ENCODE data around the gene TNS1.

Gene TNS1

DNA sequence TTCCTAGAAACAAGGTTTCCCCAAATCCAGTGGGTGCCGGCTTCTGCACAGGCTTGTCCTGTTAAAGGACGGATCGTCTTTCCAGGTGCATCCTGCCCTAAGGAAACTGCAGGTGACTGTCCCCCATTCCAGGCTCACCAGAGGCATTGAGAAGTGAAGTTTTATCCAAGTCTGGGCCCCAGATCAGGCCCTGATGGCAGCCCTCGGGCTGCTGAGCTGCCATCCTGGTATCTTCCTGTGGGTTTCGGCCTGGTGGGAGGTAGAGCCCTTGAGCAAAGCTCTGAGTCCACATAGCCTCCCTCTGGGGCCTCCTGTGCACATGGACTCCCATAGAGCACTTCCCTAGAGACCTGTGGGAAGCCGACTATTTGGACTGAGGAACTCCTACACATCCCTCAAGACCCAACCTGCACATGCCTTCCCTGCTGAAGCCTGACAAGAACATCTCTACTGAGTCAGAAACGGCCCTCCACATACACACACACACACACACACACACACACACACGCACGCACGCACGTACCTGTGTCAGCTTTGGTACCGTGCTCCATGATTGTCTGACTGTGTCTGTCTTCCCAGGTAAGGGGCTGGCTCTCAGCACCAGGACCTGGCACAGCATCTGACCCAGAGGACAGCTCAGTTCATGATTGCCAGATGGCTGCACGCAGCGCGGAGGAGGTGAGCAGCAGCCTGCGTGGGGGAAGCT is 16.4 kb downstream of the TNS1 start:
- DNase-seq (ENCODE audit: low read depth, low spot score) = no peak
- no peak overlapping the region for H3K27ac ChIP-seq

DNA sequence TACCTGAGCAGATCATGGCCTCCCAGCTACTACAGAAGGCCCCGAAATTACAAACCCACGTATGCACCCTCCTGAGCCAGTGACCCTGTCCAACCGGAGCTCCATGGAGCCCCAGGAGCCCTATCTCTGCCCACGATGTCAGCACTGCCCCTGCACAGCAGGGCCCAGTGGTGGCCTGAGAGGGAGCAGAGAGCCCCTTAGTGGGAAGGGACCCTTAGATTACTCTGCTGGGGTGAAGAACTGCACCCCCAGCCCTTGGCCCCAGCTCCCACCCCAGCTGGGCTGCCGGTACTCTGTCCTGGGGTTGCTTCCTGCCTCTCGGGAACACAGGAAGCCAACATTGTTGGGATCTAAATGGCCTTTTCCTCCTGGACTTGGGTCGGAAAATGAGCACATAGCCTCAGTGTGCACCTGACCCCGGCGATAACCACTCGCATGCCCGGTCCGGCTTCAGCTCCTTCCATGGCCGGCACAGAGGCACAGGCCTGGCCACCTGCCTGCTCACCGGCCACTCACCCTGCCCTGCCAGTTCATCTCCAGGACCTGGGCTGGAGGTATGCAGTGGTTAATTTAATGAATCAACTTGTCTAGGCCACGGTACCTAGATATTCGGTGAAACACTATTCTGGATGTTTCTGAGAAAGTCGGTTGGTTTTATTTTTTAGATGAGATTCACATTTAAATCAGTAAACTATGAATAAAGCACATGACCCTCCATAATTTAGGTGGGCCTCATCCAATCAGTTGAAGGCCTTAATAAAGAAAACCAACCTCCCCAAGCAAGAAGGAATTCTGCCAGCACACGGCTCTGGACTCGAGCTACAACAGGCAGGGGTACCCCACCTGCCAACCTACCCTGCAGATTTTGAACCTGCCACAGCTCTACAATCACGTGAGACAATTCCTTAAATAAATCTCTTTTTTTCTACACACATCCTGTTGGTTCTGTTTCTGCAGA is 19.2 kb downstream of the TNS1 start:
- no peak overlapping the region for H3K27ac ChIP-seq
- DNase-seq (ENCODE audit: low read depth, low spot score) = no peak

DNA sequence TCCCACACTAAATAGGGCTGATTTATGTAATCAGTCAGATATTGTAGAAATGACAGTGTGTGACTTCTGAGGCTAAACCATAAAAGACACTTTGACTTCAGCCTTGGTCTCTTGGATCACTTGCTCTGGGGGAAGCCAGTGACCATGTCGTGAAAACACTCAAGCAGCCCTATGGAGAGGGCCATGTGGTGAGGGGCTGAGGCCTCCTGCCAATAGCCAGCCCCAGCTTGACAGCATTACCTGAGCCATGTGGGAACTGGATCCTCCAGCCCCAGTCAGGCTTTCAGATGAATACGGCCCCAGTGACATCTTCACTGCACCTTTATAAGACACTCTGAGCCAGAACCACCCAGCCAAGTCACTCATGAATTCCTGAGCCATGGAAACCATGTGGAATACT is 20.8 kb downstream of the TNS1 start:
- DNase-seq (ENCODE audit: low read depth, low spot score) = no peak
- no peak overlapping the region for H3K27ac ChIP-seq

DNA sequence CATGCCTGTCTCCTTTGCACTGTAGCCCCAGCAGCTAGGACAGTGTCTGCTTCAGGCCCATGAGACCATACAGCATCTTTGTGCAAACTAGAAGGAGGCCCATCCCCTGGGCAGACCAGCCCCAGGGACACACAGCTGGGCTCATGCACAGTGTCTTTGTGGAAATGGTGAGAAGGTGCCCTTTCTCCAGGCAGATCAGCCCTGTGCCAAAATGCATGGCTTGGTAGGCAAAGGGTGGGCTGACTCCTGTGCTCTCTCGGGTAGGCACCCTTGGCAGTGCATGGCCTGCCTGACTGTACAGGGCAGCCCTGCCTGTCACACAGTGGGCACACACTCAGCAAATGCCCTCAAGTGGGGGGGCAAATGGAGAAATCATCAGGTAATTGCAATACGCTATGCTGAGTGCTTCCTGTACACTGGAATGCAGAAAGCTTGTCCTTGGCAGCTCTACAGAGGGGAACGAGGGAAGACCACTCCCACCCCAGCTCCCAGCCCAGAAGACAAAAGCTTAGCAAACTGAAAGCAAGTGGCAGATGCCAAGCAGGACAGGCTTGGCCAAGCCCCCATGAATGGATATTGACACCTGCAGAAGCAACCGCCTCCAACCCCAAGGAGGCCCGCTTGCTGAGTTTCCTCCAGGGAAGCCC is 21.6 kb downstream of the TNS1 start:
- no peak overlapping the region for H3K27ac ChIP-seq
- no peak for DNase-seq (ENCODE audit: low read depth, low spot score)

DNA sequence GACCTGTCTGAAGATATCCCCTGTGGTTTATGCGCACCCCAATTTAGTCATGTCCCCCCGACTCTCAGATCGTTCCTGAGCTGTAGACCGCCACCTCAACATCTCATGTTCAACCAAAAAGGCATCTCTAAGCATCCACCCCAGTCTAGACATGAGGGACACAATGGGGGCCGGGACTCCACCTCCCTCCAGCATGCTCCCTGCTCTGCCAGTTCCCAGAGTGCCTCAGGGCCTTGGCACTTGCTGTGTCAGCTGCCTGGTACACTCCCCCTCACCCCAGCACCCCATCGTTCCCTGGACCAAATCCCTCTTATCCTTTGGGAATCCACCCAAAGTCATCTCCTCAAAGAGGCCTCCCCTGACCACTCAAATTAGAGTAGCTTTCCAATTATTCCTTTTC is 22.2 kb downstream of the TNS1 start:
- no peak overlapping the region for H3K27ac ChIP-seq
- no peak for DNase-seq (ENCODE audit: low read depth, low spot score)

DNA sequence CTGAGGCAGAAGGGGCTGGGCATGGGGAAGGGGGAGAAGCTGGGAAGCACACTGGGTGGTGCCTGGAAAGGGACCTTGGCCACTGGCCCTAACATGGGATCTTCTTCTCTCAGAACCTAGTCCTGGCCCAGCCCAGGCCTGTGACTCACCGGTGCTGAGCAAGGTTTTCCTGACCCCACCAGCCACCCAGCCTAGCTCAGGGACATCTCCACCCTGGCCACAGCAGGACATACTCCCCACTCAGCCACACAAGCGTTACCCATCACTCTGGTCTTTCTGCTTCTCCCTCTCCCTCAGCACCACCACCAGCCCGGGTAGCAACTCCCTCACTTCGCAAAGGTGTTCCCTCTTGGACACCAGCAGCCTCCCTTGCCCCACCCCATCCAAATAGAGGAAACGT is 22.8 kb downstream of the TNS1 start:
- no peak overlapping the region for H3K27ac ChIP-seq
- DNase-seq (ENCODE audit: low read depth, low spot score) = no peak

DNA sequence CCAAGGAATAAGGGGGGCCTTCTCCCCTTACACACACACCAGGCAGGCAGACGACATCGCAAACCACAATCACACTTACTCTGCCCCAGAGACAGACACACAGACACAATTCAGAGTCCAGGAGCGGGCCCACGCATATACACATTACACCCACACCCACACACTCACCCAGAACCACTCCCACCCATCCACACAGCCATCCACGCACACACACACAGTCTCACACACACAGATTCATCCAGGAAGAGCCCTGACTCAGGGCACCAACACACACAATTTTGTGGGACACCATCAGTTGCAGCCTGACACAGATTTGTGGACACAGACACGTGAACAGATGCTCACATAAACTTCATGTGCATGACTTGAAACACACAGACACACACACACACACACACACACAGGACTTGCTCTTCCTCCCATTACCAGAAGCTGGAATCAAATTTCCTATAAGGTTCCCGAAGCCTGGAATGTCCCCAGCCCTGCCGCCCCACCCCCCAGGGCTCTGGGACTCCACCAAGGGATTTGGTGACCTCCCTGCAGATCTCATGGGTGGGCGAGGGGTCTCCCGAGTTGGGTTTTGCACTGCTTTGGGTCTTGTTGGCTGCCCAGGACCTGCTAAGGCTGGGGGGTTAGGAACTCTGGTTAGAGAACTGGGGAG is 23.5 kb downstream of the TNS1 start:
- no peak for DNase-seq (ENCODE audit: low read depth, low spot score)
- no peak overlapping the region for H3K27ac ChIP-seq

DNA sequence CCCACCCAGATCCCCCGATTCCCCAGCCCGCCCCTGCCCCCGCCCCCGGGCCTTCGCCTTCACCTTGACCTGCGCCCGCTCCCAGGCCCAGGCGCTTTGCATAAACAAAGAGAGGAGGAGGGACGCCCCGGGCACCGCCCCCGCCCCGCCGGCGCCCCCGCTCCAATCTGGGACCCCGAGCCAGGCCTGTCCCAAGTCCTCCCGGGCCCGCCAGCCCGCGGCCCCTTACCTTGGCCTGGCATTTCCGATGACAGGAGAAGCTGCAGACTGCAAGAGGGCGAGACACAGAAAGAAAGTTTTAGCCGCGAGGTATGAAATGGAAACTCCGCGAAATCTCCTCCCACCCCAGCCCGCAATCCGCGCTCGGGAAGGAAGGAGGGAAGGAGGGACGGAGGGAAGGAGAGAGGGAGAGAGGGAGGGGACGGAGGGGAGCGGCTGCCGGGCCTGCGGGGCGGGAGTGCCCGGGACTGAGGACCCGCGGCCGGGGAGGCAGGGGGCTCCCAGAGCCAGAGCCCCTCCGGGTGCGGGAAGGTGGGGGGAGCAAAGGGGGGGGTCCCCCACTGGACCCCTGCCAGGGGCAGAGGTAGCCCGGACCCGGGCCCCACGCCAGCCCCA is 24.2 kb downstream of the TNS1 start:
- no peak for DNase-seq (ENCODE audit: low read depth, low spot score)

DNA sequence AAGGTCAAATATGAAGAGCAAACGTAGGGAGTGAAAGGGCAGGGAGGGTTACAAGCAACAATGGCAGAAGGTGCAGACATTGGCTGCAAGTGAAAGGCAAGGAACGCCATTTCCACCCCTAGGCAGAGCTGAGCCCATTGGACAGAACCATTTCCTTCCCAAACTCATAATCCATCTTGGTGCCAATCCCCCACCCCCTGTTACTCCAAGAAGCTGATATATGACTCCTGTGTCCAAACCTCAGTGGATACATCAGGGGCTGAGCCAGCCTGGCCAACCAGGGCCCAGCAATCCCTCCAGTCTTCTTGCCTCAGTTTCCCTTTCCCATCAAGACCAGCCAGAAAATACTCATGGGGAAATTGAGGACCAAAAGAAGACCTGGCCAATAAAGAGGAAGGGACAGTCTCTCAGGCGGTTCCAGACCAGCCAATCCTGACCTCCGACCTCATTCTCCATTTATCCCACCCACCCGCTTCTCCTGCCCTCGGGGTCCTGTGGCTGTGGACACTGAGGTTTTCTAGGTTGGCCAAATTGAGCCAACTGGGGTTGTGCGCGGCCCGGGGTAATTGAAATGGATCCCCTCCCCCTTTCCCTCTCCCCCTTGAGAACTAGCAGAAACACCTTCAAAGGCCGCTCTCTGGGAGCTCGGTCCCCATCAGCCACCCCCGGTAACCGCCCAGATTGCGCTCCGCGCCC is 24.8 kb downstream of the TNS1 start:
- no peak overlapping the region for H3K27ac ChIP-seq
- DNase-seq (ENCODE audit: low read depth, low spot score) = no peak

More for the DNA sequence above, 24.2 kb downstream of the TNS1 start:
- H3K27ac ChIP-seq = no peak overlapping the region

DNA sequence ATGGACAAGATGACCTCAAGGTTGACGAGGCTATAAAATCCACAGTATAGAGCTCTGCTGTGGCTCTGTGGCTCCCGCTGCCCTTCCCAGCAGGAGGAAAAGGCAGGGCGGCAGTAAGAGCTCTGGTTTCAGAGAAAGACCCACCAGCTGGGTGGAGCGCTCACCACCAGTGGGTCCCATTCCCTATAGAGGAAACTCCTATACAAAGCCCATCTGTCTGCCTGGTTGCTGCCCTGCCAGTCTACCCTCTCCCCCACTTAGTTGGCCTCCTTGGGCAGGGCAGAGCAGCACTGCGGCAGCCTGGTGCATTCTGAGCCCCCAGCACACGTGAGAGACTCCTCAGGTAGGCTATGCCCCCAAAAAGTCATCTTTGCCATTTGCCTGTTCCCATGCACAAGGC is 26.5 kb downstream of the TNS1 start:
- DNase-seq (ENCODE audit: low read depth, low spot score) = no peak
- no peak overlapping the region for H3K27ac ChIP-seq

DNA sequence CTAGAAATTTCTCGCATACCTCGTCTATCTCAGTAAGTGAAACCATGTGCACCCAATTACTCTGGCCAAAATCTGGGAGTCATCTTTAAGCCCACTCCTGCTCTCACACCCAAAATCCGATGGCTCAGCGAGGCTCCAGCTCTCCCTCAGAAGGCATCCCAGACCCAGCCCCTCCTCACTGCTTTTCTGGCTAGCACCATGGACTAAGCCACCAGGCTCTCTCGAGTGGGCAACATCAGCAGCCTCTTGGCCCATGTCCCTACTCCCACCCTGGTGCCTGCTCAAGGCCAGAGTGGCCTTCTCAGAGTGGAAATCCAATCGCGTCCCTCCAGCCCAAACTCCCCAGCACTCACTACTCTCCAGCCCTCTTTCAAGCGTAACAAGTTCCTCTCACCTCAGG is 27.2 kb downstream of the TNS1 start:
- H3K27ac ChIP-seq = no peak overlapping the region
- no peak for DNase-seq (ENCODE audit: low read depth, low spot score)

DNA sequence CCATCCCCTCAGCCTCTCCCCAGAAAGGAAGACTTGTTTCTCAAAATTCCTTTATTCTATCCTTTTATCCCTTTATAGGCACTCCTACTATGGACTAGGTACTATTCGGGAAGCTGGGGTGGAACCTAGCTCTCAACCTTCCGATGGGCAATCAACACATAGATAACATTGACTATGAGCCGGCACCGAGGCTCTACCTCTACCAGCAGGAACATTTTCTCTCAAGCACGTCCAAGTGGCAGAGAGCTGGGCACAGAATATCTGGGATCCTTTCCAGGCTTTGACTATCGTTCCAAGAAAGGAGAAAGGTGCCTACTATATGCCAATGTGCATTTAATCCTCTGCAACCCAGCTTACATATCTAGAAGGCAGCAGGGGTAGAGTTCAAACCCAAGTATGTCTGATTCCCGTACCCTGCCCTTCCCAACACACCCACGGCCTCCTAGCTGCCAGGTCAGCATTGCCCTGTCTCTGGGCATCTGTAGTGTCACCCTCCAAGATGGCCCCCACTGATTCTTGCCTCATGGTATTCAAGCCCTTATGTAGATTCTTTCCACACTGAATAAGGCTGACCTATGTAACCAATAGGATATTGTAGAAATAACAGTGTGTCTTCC is 28.3 kb downstream of the TNS1 start:
- no peak for DNase-seq (ENCODE audit: low read depth, low spot score)
- H3K27ac ChIP-seq = no peak overlapping the region

DNA sequence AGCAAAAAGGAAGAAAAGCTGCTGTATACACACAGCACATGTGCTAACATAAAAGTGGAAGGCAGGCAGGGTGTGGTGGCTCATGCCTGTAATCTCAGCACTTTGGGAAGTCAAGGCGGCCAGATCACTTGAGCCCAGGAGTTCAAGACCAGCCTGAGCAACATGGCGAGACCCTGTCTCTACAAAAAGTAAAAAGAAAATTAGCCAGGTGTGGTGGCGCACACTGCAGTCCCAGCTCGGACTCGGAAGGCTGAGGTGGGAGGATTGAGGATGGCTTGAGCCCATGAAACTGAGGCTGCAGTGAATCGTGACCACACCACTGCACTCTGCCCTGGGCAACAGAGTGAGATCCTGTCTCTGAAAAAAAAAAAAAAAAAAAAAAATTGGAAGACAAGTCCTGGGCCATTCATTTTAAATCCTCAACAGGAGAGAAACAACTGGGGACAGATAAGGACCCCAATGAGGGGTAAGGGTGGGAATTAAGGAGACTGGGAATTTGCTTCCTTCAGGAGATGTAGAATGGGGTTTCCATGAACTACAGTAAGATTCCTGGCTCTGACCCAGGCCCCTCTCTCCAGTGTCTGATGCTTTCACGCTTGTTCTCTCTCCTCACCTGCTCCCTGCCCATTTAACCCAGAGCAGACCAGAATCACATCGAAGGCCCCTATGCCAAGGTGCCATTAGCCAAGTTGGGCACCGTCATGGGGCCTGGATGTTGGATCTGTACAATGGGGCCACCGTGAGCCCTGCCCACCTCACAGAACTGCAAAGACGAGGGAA is 29.6 kb downstream of the TNS1 start:
- DNase-seq (ENCODE audit: low read depth, low spot score) = no peak
- no peak overlapping the region for H3K27ac ChIP-seq

DNA sequence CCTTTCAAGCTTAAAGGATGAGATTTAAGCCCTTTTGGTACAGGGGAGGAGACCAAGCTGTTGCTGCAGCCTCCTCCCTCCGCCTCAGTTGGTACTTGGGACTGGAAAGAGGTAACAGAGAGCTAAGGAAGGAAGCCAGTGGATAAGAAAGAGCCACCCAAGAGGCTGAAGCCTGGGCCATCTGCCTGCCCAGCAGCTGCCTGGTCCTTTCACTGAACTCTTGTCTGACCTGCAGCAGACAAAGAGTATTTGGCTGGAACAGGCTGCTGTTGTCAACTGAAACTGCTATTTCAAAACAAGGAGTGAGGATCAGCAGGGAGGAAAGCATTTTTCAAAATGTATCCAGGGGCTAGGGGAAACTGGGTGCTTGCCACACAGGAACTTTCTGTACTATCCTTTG is 30.3 kb downstream of the TNS1 start:
- H3K27ac ChIP-seq = no peak overlapping the region
- DNase-seq (ENCODE audit: low read depth, low spot score) = no peak

DNA sequence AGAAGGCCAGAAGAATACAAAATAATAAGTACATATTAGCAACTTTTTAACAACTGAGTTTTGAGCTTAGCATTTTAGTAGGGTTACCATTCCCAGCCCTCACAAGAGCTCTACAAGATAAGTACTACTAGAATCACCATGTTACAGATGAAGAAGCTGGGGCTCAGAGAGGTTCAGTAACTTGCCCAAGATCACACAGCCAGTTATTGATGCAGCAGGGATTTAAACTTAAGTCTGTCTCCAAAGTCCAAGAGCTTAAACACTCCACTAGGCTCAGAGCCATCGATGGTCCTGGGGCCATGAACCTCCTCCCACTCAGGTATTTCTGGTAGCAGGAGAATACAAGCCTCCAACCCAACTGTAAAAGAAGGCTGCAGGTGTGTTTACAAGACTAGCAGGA is 30.8 kb downstream of the TNS1 start:
- no peak overlapping the region for H3K27ac ChIP-seq
- DNase-seq (ENCODE audit: low read depth, low spot score) = no peak

DNA sequence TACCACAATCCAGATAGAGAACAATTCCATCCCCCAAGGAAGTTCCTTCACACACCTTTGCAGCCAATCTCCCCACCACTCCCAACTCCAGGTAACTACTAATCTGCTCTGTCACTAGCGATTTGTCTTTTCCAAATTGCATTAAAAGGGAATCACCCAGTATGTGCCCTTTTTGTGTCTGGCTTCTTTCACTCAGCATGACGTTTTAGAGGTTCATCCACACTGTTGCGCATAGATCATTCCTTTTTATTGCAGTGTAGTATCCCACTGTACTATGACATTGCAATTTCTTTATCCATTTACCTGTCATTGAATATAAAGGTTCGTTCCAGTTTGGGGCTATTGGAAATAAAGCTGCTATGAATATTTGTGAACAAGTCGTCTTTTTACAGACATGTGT is 31.6 kb downstream of the TNS1 start:
- DNase-seq (ENCODE audit: low read depth, low spot score) = no peak
- H3K27ac ChIP-seq = no peak overlapping the region

DNA sequence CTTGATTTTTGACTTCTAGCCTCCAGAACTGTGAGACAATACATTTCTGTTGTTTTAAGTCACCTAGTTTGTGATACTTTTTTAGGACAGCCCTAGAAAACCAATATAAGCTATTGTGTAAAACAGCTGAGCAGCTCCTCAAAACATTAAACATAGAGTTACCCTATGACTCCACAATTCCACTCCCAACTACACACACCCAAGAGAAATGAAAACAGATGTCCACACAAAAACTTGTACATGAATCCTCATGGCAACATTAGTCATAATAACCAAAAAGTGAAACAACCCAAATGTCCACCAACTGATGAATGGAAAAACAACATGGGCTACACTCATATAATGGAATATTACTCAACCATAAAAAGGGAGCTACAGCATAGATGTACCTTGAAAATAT is 32.6 kb downstream of the TNS1 start:
- DNase-seq (ENCODE audit: low read depth, low spot score) = no peak

DNA sequence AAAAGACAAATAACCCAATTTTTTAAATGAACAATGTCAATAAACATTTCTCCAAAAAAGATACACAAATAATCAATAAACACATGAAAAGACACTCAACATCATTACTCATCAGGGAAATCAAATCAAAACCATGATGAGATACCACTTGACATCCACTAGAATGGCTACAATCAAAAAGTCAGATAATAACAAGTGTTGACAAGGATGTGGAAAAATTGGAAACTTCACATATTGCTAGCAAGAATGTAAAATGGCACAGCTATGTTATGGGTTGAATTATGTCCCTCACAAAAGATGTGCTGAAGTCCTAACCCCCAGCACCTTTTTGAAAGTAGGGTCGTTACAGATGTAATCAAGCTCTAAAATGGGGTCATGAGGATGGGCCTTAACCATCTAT is 33.2 kb downstream of the TNS1 start:
- H3K27ac ChIP-seq = no peak overlapping the region
- DNase-seq (ENCODE audit: low read depth, low spot score) = no peak

More for the DNA sequence above, 32.6 kb downstream of the TNS1 start:
- H3K27ac ChIP-seq = no peak overlapping the region
